ENCODE results near the gene SNX15. TPM values are rescaled to one million over a fixed set of nuclear protein-coding genes. Genes with fewer than 3 reads are reported as not detected.
"Not testable (repeated sequence)": the region's sequence is repeated elsewhere in the genome, so short reads cannot be mapped to it uniquely, and the experiment has no call there.

The SNX15 gene
- total and polyA plus RNA-seq, 10 donors = 10.8 to 21.6 (median 17.1) TPM

DNA sequence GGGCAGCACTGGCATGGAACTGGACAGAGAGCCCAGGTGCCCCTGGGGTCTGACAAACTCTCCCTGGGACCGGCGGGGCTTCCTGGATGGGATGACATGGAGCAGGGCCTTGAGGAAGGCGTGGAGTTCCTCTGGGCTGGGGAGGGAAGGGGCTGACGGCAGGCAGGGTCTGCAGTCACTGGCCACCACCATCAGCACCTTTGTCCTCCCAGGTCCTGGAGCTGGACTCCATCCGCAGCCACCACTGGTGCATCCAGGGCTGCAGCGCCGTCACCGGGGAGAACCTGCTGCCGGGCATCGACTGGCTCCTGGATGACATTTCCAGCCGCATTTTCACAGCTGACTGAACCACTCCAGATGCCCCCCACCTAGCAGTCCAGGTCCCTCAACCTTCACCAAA is 5.7 kb upstream of the SNX15 start:
- no peak for DNase-seq
- intact Hi-C loops (cut with DNase I; ENCODE audit: low total_unique reads) = no loop called here
- H3K27ac ChIP-seq = no peak overlapping the region
- peaks cover 0 to 38% (median 6%) of the 10 kb centered on the region in 6 donors for H3K4me1 ChIP-seq
- TF ChIP-seq POLR2A (IDR thresholded peaks at IDR 0.05) = no peak
- TF ChIP-seq POLR2AphosphoS5 (IDR thresholded peaks at IDR 0.05) = peak in 1 of 3 donors; percentile 18
- H3K27me3 ChIP-seq (replicated peaks in 1 of 7) = no peaks in the 10 kb centered on the region
- 77 to 99% (median 88%) methylated on average over 3 to 11 of the region's 11 CpGs for WGBS, 5 donors
- no peak overlapping the region for H3K4me3 ChIP-seq
- peaks cover 0 to 54% (median 38%) of the 10 kb centered on the region in 6 donors for H3K36me3 ChIP-seq
- H3K9me3 ChIP-seq = no peaks in the 10 kb centered on the region

DNA sequence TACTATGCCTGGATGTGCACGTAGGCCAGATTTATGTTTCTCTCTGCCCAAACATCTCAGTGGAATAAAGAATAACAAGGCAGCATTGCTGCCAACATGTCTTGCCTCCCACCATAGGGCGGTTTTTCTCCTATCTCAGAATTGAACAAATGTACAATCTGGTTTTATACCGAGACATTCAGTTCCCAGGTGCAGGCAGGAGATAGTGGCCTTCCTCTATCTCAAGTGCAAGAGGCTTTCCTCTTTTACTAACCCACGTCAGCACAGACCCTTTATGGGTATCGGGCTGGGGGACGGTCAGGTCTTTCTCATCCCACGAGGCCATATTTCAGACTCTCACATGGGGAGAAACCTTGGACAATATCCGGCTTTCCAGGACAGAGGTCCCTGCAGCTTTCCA is 3.7 kb upstream of the SNX15 start:
- H3K36me3 ChIP-seq = peaks cover 0 to 41% (median 34%) of the 10 kb centered on the region in 6 donors
- H3K9me3 ChIP-seq; DNase-seq; H3K4me3 ChIP-seq; H3K27ac ChIP-seq; intact Hi-C loops (cut with DNase I; ENCODE audit: low total_unique reads); H3K27me3 ChIP-seq (replicated peaks in 1 of 7): not testable (repeated sequence)
- WGBS, 5 donors = 75 to 84% (median 75%) methylated on average over 8 of the region's 8 CpGs
- H3K4me1 ChIP-seq = peaks cover 8 to 44% (median 14%) of the 10 kb centered on the region in 6 donors

DNA sequence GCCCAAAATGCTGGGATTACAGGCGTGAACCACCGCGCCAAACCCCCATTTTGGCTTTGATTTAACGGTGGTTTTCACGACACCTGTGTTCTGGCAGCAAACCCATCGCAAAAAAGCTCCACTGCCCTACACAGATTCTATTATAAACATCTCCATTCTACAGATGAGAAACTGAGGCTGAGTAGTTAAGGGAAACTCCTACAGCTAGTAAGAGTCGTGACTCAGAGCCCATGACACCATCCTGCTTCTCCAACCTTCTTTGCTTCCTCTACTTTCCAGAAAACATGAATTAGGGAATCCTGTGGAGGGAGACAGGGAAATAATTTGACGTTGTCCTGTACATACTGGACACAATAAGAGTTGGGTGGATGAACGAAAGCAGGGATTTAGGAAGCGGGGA is 429 bp upstream of the SNX15 start:
- Histone ChIP-seq H3K27ac (peak overlapping the region; percentile 88 to 95 (median 92)), H3K4me3 (peak overlapping the region in 6 of 8 donors; percentile 55 to 76 (median 58)), H3K9me3 (no peaks in the 10 kb centered on the region), H3K27me3 (replicated peaks in 1 of 7) (no peaks in the 10 kb centered on the region), H3K4me1 (peaks cover 8 to 39% (median 21%) of the 10 kb centered on the region in 6 donors), H3K36me3 (peaks cover 0 to 18% (median 7%) of the 10 kb centered on the region in 6 donors)
- WGBS, 5 donors = 65 to 78% (median 69%) methylated on average over 10 of the region's 10 CpGs
- no peak for DNase-seq
- intact Hi-C loops (cut with DNase I; ENCODE audit: low total_unique reads) = no loop called here
- no peak for TF ChIP-seq POLR2AphosphoS5 (IDR thresholded peaks at IDR 0.05)
- no peak for TF ChIP-seq POLR2A (IDR thresholded peaks at IDR 0.05)
- TF ChIP-seq, protein P1, sequence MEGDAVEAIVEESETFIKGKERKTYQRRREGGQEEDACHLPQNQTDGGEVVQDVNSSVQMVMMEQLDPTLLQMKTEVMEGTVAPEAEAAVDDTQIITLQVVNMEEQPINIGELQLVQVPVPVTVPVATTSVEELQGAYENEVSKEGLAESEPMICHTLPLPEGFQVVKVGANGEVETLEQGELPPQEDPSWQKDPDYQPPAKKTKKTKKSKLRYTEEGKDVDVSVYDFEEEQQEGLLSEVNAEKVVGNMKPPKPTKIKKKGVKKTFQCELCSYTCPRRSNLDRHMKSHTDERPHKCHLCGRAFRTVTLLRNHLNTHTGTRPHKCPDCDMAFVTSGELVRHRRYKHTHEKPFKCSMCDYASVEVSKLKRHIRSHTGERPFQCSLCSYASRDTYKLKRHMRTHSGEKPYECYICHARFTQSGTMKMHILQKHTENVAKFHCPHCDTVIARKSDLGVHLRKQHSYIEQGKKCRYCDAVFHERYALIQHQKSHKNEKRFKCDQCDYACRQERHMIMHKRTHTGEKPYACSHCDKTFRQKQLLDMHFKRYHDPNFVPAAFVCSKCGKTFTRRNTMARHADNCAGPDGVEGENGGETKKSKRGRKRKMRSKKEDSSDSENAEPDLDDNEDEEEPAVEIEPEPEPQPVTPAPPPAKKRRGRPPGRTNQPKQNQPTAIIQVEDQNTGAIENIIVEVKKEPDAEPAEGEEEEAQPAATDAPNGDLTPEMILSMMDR (IDR thresholded peaks at IDR 0.05 in 8 of 11, conservative IDR thresholded peaks at IDR 0.05 in 3 of 11) = no peak

DNA sequence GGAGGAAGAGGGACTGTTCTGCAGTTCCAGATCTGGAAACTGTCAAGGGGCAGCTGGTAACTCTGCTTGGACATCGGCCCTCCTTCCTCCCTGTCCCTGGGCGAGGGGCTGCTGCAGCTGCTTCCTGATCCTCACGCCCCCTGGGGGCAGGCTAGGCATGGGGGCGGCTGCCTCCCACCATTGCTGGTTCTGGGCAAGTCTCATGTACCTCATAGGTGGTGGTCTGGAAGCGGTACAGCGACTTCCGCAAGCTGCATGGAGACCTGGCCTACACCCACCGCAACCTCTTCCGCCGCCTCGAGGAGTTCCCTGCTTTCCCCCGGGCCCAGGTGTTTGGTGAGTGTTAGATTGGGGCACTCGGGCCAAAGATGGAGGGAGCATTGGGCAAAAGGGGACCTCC is 5.0 kb downstream of the SNX15 start:
- TF ChIP-seq POLR2A (IDR thresholded peaks at IDR 0.05) (no peak), POLR2AphosphoS5 (IDR thresholded peaks at IDR 0.05) (no peak)
- TF ChIP-seq, protein P1 (IDR thresholded peaks at IDR 0.05 in 8 of 11, conservative IDR thresholded peaks at IDR 0.05 in 3 of 11) = no peak
- H3K4me3 ChIP-seq = no peak overlapping the region
- H3K27me3 ChIP-seq (replicated peaks in 1 of 7) = no peaks in the 10 kb centered on the region
- 84 to 94% (median 90%) methylated on average over 6 to 13 of the region's 13 CpGs for WGBS, 5 donors
- H3K4me1 ChIP-seq = peaks cover 5 to 22% (median 15%) of the 10 kb centered on the region in 6 donors
- H3K9me3 ChIP-seq = no peaks in the 10 kb centered on the region
- DNase-seq = no peak
- H3K36me3 ChIP-seq = peaks cover 4 to 63% (median 48%) of the 10 kb centered on the region in 6 donors
- intact Hi-C loops (cut with DNase I; ENCODE audit: low total_unique reads) = no loop called here
- no peak overlapping the region for H3K27ac ChIP-seq

DNA sequence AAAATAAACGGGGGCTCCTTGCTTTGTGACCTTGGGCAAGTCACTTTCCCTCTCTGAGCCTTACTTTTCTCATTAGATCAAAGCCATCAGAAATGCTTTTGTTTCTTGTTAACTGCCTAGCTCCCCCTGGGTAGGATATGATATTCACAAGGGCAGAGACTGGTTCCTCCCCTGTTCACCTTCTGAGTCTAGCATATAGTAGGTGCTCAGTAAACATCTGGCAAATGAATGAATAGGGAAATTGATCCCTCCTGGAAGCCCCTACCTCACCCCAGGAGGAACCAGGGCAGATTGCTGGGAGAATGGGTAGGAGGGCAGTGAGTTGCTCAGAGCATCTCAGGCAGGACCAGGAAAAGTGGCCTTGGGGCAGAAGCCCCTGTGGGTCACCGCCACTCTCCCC is 7.2 kb downstream of the SNX15 start:
- 89 to 95% (median 93%) methylated on average over 2 of the region's 2 CpGs for WGBS, 5 donors
- peaks cover 4 to 82% (median 56%) of the 10 kb centered on the region in 6 donors for H3K36me3 ChIP-seq
- no peak for DNase-seq
- H3K4me3 ChIP-seq = no peak overlapping the region
- TF ChIP-seq POLR2A (IDR thresholded peaks at IDR 0.05) = no peak
- TF ChIP-seq, protein P1 (IDR thresholded peaks at IDR 0.05 in 8 of 11, conservative IDR thresholded peaks at IDR 0.05 in 3 of 11) = no peak
- no peak for TF ChIP-seq POLR2AphosphoS5 (IDR thresholded peaks at IDR 0.05)
- H3K9me3 ChIP-seq = no peaks in the 10 kb centered on the region
- H3K4me1 ChIP-seq = peaks cover 0 to 9% (median under 1%) of the 10 kb centered on the region in 6 donors
- H3K27me3 ChIP-seq (replicated peaks in 1 of 7) = no peaks in the 10 kb centered on the region
- intact Hi-C loops (cut with DNase I; ENCODE audit: low total_unique reads) = no loop called here
- no peak overlapping the region for H3K27ac ChIP-seq
